HG03439 (cell line): ENCODE results near the gene PTEN.
"Not testable (repeated sequence)": the region's sequence is repeated elsewhere in the genome, so short reads cannot be mapped to it uniquely, and the experiment has no call there.

Experiments
- ATAC-seq: cut with Tn5 transposase; IDR thresholded peaks from one replicate; pipeline ENCODE4 v1.9.1; 2021; ENCODE audit warnings: mild to moderate bottlenecking, moderate library complexity; ENCODE audit not compliant: unreplicated experiment

Gene PTEN

GRCh38 chr10:87868277-87868676, 4.9 kb downstream of the PTEN start:
- ATAC-seq = no peak

- ATAC-seq = not testable (repeated sequence)
Measured at GRCh38 chr10:87869139-87869538, 5.7 kb downstream of the PTEN start.

DNA sequence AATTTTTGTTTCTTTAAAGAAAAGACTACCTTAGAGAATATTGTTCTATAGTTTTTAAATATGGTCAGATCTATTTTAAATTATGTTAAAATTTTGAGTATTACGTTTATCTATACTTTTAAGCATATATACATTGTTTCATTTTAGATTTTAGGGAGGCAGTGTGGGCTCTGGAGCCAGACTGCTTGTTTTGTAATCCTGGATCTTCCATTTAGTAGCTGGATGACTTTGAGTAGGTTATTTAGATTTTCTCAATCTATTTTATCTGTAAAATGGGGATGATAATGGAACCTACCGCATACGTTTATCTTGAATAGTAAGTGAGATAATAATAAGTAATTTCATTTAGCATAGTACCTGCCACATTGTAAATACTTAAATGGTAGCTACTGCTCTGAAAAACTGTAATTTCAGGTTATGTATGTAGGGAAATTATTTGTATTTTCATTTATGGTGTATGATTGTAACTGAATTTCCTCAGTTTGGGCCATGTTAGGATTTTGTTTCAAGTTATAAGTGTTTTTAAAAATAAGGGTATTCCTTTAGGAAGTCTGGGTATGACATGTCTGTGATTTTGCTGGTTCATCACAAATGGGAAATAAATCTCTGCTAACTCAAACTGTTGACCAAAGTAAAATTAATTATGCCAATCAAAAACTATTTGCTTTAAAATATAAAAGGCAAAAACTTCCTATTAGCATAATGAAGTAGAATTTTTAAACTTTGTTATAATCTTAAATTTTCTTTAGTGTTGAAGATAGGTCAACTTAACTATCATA, 6.5 kb downstream of the PTEN start:
- ATAC-seq = no peak

- no peak for ATAC-seq
Measured at GRCh38 chr10:87872828-87873227, 9.4 kb downstream of the PTEN start.

GRCh38 chr10:87873656-87874055, 10.2 kb downstream of the PTEN start:
- ATAC-seq = no peak

DNA sequence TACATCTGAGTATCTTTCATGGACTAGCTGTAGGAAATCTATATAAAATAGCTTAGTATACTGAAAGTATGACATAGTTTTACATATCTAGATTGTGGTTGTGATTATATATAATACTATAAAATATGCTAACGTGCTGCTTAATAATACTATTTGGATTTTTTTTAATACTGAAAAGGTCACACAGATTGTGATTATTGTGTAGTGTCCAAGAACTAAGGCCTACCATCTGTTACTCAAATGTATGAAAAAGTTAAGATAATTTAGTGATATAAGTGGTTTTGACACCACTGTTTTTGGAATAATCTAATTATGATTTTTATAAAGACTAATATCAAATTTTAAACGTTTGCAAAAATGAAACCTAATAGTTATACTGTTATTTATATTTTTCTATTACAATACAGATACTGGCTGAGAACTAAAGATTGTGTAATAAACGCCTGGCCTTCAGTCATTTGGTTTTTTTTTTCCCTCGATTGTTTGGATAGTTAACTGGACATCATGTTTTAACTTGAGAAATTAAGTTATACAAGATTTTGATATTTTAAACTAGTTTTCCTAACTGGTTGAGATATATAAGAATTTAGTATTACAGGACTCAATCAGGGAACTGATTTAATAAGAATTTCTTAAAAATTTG, 12.6 kb downstream of the PTEN start:
- no peak for ATAC-seq

- no peak for ATAC-seq
Measured at GRCh38 chr10:87878664-87879459, 15.4 kb downstream of the PTEN start.

- no peak for ATAC-seq
Measured at GRCh38 chr10:87880336-87880735, 16.9 kb downstream of the PTEN start.

- not testable (repeated sequence) for ATAC-seq
Measured at GRCh38 chr10:87881373-87882059, 18.1 kb downstream of the PTEN start.

- ATAC-seq = no peak
Measured at GRCh38 chr10:87882555-87883294, 19.3 kb downstream of the PTEN start.

DNA sequence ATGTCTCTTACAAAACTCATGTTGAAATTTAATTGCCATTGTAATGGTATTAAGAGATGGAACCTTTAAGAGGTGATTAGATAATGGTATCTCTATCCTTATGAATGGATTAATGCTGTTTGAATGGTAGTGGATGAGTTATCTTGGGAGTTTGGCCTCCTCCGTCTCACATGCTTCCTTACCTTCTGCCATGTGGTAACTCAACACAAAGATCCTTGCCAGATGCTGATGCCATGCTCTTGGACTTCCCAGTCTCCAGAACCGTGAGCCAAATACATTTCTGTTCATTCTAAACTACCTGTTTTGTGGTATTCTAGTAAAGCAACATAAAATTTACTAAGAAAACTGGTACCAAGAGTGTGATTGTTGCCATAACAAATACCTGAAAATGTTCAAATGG, 23.2 kb downstream of the PTEN start:
- no peak for ATAC-seq

- no peak for ATAC-seq
Measured at GRCh38 chr10:87887146-87887545, 23.7 kb downstream of the PTEN start.

- no peak for ATAC-seq
Measured at GRCh38 chr10:87887548-87888289, 24.3 kb downstream of the PTEN start.

DNA sequence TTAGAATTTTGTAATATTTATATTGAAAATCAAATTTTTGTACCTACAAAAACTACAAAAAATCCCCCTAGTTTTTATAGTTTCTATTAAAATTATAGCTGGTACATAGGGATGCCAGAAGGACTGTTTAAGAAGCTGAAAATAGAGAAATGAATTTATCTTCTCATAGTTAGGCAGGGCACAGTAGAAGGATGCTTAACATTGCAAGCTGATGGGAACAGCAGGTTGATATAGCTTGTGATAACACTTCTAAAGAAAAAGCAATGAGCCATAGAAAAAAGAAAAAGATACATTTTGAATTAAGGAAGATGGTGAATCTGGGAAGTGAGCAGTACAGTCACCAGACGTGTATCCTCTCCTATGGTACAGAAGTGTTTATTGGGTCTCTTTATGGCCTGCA, 32.0 kb downstream of the PTEN start:
- no peak for ATAC-seq

DNA sequence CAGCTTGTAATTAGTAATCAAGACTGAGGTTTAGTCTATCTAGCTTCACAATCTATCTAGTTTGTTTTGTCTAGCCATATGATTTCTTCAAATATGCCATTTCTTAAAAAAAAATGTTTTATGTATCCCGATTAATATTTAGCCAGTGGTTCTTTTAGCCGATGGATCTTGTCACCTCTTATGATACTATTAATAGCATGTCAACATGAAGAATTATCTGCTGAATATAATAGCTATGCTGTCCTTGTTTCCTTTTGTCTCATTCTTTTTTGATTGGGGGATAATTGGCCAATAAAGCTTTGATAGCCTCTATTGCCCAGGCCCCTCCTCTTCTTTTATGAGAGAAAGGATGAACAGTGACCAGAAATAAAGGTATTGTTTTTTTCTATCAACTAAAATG, 32.8 kb downstream of the PTEN start:
- ATAC-seq = no peak

- not testable (repeated sequence) for ATAC-seq
Measured at GRCh38 chr10:87897957-87898356, 34.5 kb downstream of the PTEN start.

DNA sequence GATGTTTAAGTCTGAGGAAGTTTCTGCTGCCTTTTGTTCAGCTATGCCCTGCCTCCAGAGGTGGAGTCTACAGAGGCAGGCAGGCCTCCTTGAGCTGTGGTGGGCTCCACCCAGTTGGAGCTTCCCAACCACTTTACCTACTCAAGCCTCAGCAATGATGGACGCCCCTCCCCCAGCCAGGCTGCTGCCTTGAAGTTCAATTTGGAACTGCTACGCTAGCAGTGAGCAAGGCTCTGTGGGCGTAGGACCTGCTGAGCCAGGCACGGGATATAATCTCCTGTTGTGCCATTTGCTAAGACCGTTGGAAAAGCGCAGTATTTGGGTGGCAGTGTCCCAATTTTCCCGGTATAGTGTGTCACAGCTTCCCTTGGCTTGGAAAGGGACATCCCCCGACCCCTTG, 40.0 kb downstream of the PTEN start:
- not testable (repeated sequence) for ATAC-seq

DNA sequence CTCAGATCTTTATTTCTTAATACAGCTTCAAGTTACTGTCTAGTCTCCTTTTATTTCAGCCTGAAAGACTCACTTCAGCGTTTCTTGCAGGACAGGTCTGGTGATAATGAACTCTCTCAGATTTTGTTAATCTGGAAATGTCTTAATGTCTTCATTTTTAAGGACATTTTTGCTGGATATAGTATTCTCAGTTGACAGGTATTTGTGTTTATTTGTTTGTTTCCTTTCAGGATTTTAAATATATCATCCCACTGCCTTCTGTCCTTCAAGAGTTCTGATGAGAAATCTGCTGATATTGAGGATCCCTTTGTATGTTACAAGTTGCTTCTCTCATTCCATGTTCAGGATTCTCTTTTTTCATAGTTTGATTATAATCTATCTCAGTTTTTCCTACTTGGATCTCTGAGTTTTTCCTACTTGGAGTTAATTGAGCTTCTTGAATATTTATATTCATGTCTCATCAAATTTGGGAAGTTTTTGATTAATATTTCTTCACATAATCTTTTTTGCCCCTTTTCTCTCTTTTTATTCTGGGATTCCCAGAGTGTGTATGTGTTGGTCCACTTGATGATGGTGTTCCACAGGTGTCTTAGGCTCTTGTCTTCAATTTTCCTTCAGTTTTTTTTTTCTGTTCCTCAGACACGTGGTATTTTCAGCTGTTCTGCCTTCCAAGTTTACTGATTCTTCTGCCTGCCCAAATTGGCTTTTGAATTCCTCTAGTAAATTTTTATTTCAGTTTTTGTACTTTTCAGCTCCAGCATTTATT, 49.9 kb downstream of the PTEN start:
- no peak for ATAC-seq

GRCh38 chr10:87915406-87915805, 52.0 kb downstream of the PTEN start:
- ATAC-seq = no peak
